Body of pancreas (tissue), 4 donors: ENCODE data around the gene KCNN3.

Experiments used
- CTCF ChIP-seq, 7 experiments: fragments of 450-650 bp in 4 of 7; fragments of 200-600 bp in 3 of 7; sonication (generic) in 3 of 7; IDR thresholded peaks; one replicate each; pipeline ENCODE4 v1.5.1; 2016 to 2019; ENCODE audit warnings: antibody characterized with exemption in 7 of 7
- POLR2A ChIP-seq, 3 donors: fragments of 450-650 bp; IDR thresholded peaks; one replicate each; pipeline ENCODE4 v1.6.1; 2016; ENCODE audit warnings: antibody characterized with exemption in 3 of 3, mild to moderate bottlenecking in 2 of 3

DNA sequence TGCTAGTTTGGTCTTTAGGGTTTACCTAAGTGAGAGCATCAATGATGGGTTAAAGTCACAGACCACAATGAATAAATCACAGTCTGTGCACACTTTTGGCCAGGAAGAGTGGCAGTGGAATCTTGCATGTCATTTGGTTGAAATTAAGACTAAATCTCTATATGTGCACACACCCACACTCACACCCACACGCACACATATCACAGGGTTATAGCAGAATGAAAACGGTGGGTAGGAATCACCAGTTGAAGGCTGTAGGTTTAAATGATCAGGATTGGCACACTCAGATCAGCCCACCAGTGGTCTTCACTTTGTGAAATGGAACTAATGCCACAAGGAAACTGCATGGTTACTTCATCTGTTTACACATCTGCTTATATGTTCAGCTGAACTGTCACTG, 164.5 kb downstream of the KCNN3 start:
- TF ChIP-seq POLR2A (IDR thresholded peaks at IDR 0.05) (no peak), CTCF (IDR thresholded peaks at IDR 0.05) (no peak)
